GM12878 (cell line): Measurements from ENCODE around the gene HMBS. TPM values are rescaled to one million over a fixed set of nuclear protein-coding genes. Genes with fewer than 3 reads are reported as not detected.
A peak's percentile ranks its signal among the peaks of the same experiment; 100 is the strongest.

Experiments used
- ATAC-seq: fragments of 200-7000 bp; cut with Tn5 transposase; 3 replicates; pipeline ENCODE4 v1.9.1; 2020; ENCODE audit warnings: mild to moderate bottlenecking, moderate library complexity
- BruUV-seq: library from RNA; stranded (reverse); fragments of 400-500 nt; replicated peaks from 2 replicates; lab custom pipeline; 2021; lab: Mats Ljungman, UMichigan
- CTCF ChIA-PET: fragments of 300-600 bp; sonication (Branson Sonifier 250); formaldehyde crosslinking; extraction: SDS; loops from one replicate; lab custom pipeline; 2021; ENCODE audit warnings: inconsistent platforms; lab: Yijun Ruan, JAX
- POLR2A ChIA-PET: fragments of 350-600 bp; formaldehyde crosslinking; extraction: SDS; loops from one replicate; lab custom pipeline; 2021; ENCODE audit warnings: inconsistent platforms; lab: Charles Lee
- RAD21 ChIA-PET: fragments of 300-600 bp; sonication (Branson Sonifier 250); formaldehyde crosslinking; loops from one replicate; lab custom pipeline; 2023; ENCODE audit warnings: antibody characterized with exemption; ENCODE audit not compliant: unreplicated experiment; lab: Charles Lee
- SMC1A ChIA-PET: fragments of 300-600 bp; sonication (Branson Sonifier 250); formaldehyde crosslinking; loops from one replicate; lab custom pipeline; 2023; ENCODE audit not compliant: unreplicated experiment, uncharacterized antibody; lab: Charles Lee
- DNase-seq: peaks from one replicate; pipeline ENCODE4 v3.0.0-alpha.2; 2011; ENCODE audit warnings: low read depth, low spot score
- FAIRE-seq: peaks from 3 replicates; lab custom pipeline; 2011; peaks lifted over from hg19 to GRCh38; lab: Jason Lieb, UNC
- H2AFZ ChIP-seq: 2 replicates; pipeline ENCODE4 v1.6.0; 2011; ENCODE audit warnings: low read depth, low read length, control low read depth; ENCODE audit not compliant: control insufficient read depth
- H3K27ac ChIP-seq: 2 replicates; pipeline ENCODE4 v1.5.1; 2011; ENCODE audit warnings: control low read depth; ENCODE audit not compliant: control insufficient read depth, insufficient read depth
- H3K27me3 ChIP-seq, 2 experiments: replicated peaks in 1 of 2; 2 replicates each; pipeline versions ENCODE4 v1.6.0 to v1.6.1; 2011; ENCODE audit warnings: low read length in 1 of 2; ENCODE audit not compliant: control insufficient read depth in 2 of 2, insufficient read depth in 2 of 2
- H3K36me3 ChIP-seq, 2 experiments: 2 replicates each; pipeline ENCODE4 v1.5.1; 2011; ENCODE audit warnings: low read length in 1 of 2; ENCODE audit not compliant: control insufficient read depth in 2 of 2, insufficient read depth in 2 of 2
- H3K4me1 ChIP-seq: 2 replicates; pipeline ENCODE4 v1.6.1; 2011; ENCODE audit warnings: mild to moderate bottlenecking, low read length, moderate library complexity, mixed read lengths; ENCODE audit not compliant: control insufficient read depth, insufficient read depth
- H3K4me2 ChIP-seq: 2 replicates; pipeline ENCODE4 v1.6.0; 2011; ENCODE audit warnings: control low read depth; ENCODE audit not compliant: control insufficient read depth, insufficient read depth
- H3K4me3 ChIP-seq: fragments of 200-600 bp; sonication (generic); 2 replicates; pipeline ENCODE4 v1.5.1; 2016
- H3K79me2 ChIP-seq: 2 replicates; pipeline ENCODE4 v1.6.0; 2011; ENCODE audit warnings: low read length; ENCODE audit not compliant: control insufficient read depth, insufficient read depth
- H3K9ac ChIP-seq: 2 replicates; pipeline ENCODE4 v1.8.0; 2011; ENCODE audit warnings: low read length, control low read depth, mixed read lengths; ENCODE audit not compliant: control insufficient read depth, insufficient read depth
- H3K9me3 ChIP-seq: replicated peaks from 3 replicates; pipeline ENCODE4 v1.5.1; 2011; ENCODE audit warnings: mild to moderate bottlenecking, low read length; ENCODE audit not compliant: control insufficient read depth, insufficient read depth
- H4K20me1 ChIP-seq: 2 replicates; pipeline ENCODE4 v1.6.0; 2011; ENCODE audit not compliant: control insufficient read depth, insufficient read depth
- BHLHE40 ChIP-seq, 2 experiments: fragments of 450-650 bp in 1 of 2; IDR thresholded peaks; 2 replicates each; pipeline ENCODE4 v1.6.1; 2011 to 2017; ENCODE audit warnings: low read depth in 2 of 2, borderline replicate concordance in 1 of 2, improper control_type of control experiment in 1 of 2, low read length in 1 of 2, mild to moderate bottlenecking in 1 of 2
- CREB1 ChIP-seq: IDR thresholded peaks from 2 replicates; pipeline ENCODE4 v1.6.1; 2012; ENCODE audit warnings: low read depth, mild to moderate bottlenecking, inconsistent platforms
- CREM ChIP-seq: IDR thresholded peaks from 2 replicates; pipeline ENCODE4 v1.6.1; 2014; ENCODE audit warnings: antibody characterized with exemption, low read depth
- HDGF ChIP-seq: fragments of 450-650 bp; IDR thresholded peaks from 2 replicates; pipeline ENCODE4 v1.6.1; 2016; ENCODE audit warnings: antibody characterized with exemption
- MTA2 ChIP-seq: fragments of 450-650 bp; IDR thresholded peaks from 2 replicates; pipeline ENCODE4 v1.6.1; 2016; ENCODE audit warnings: low read depth, mild to moderate bottlenecking, moderate library complexity
- NFYA ChIP-seq: IDR thresholded peaks from 2 replicates; pipeline ENCODE4 v1.6.1; 2011; ENCODE audit warnings: low read depth, mild to moderate bottlenecking, low read length, improper control_type of control experiment, borderline replicate concordance
- PAX5 ChIP-seq: IDR thresholded peaks from 2 replicates; pipeline ENCODE4 v1.6.1; 2011; ENCODE audit warnings: low read depth, low read length, borderline replicate concordance
- POLR2AphosphoS5 ChIP-seq: IDR thresholded peaks from 2 replicates; pipeline ENCODE4 v1.6.1; 2011; ENCODE audit warnings: mild to moderate bottlenecking, low read length, inconsistent platforms
- POU2F2 ChIP-seq: IDR thresholded peaks from 3 replicates; pipeline ENCODE4 v1.6.1; 2011; ENCODE audit warnings: low read depth, mild to moderate bottlenecking, low read length, borderline replicate concordance
- RELA ChIP-seq: fragments of 450-650 bp; IDR thresholded peaks from 2 replicates; pipeline ENCODE4 v1.8.0; 2014; ENCODE audit warnings: borderline replicate concordance; ENCODE audit not compliant: partially characterized antibody
- RUNX3 ChIP-seq: IDR thresholded peaks from 2 replicates; pipeline ENCODE4 v1.6.1; 2012; ENCODE audit warnings: low read length, inconsistent platforms
- TARDBP ChIP-seq: IDR thresholded peaks from 2 replicates; pipeline ENCODE4 v1.6.1; 2016; ENCODE audit warnings: borderline replicate concordance
- TBL1XR1 ChIP-seq: IDR thresholded peaks from 2 replicates; pipeline ENCODE4 v1.6.1; 2012; ENCODE audit warnings: low read depth, low read length, improper control_type of control experiment
- TCF3 ChIP-seq: IDR thresholded peaks from 2 replicates; pipeline ENCODE4 v1.6.1; 2012; ENCODE audit warnings: low read depth, mild to moderate bottlenecking, low read length, borderline replicate concordance; ENCODE audit not compliant: insufficient read depth
- TCF7 ChIP-seq: IDR thresholded peaks from 2 replicates; pipeline ENCODE4 v1.6.1; 2014; ENCODE audit warnings: antibody characterized with exemption, borderline replicate concordance
- YY1 ChIP-seq: IDR thresholded peaks from 2 replicates; pipeline ENCODE4 v1.6.1; 2011; ENCODE audit warnings: low read depth, mild to moderate bottlenecking, low read length
- ZNF622 ChIP-seq: fragments of 450-650 bp; IDR thresholded peaks from 2 replicates; pipeline ENCODE4 v1.6.1; 2017; ENCODE audit warnings: mild to moderate bottlenecking, inconsistent platforms
- WGBS: methylation state at CpG from one replicate; pipeline ENCODE4 v1.1.6; 2016; ENCODE audit warnings: low lambda C conversion rate; ENCODE audit not compliant: insufficient replicate concordance, insufficient coverage; ENCODE audit errors: missing lambda C conversion rate; 5-methylcytosine and 5-hydroxymethylcytosine counted together
- in situ Hi-C: fragments of 300-500 bp; cut with MboI; formaldehyde crosslinking; loops from 9 replicates; pipeline ENCODE4 v1.14.3; 2018; ENCODE audit warnings: mixed read lengths
- intact Hi-C: fragments of 100-400 bp; cut with micrococcal nuclease; formaldehyde crosslinking; loops from one replicate; pipeline ENCODE4 v1.14.2; 2022; ENCODE audit not compliant: unreplicated experiment
- polyA plus RNA-seq, 11 experiments: library from polyadenylated mRNA; depleted of rRNA in 4 of 11; unstranded in 6 of 11; stranded (reverse) in 5 of 11; fragments of >200 nt; fragmentation: Nextera tagmentation in 4 of 11; fragmentation: Illumina TruSeq in 1 of 11; extraction: Ambion mirVana in 4 of 11; extraction: Trizol in 1 of 11; gene quantifications; 1 replicate in 1 of 11; 2 replicates in 10 of 11; pipeline versions ENCODE4 v1.2.1 to v1.2.3, GENCODE V29; 2011 to 2016; ENCODE audit warnings: inconsistent platforms in 2 of 11, missing spikeins in 2 of 11, low read depth in 1 of 11
- total RNA-seq, 4 experiments: library from RNA; depleted of rRNA in 3 of 4; stranded (reverse); fragments of >200 nt in 3 of 4; fragmentation: Illumina TruSeq in 1 of 4; extraction: Trizol in 1 of 4; gene quantifications; 2 replicates each; pipeline versions ENCODE4 v1.2.1 to v1.2.3, GENCODE V29; 2013 to 2021
- TF ChIP-seq, protein P1 (sequence below): fragments of 450-650 bp; IDR thresholded peaks from 2 replicates; pipeline ENCODE4 v1.6.1; 2016; ENCODE audit warnings: mild to moderate bottlenecking
- TF ChIP-seq, protein P2 (sequence below): fragments of 450-650 bp; formaldehyde crosslinking; IDR thresholded peaks from 2 replicates; pipeline ENCODE4 v1.4.0; 2020; ENCODE audit warnings: mild to moderate bottlenecking, moderate library complexity

HMBS gene
- total and polyA plus RNA-seq, 10 of the 15 experiments (the other 5 are each of a cell fraction or from before 2014, with no cell fraction given) = 17.7 to 96.7 (median 49.7) TPM

DNA sequence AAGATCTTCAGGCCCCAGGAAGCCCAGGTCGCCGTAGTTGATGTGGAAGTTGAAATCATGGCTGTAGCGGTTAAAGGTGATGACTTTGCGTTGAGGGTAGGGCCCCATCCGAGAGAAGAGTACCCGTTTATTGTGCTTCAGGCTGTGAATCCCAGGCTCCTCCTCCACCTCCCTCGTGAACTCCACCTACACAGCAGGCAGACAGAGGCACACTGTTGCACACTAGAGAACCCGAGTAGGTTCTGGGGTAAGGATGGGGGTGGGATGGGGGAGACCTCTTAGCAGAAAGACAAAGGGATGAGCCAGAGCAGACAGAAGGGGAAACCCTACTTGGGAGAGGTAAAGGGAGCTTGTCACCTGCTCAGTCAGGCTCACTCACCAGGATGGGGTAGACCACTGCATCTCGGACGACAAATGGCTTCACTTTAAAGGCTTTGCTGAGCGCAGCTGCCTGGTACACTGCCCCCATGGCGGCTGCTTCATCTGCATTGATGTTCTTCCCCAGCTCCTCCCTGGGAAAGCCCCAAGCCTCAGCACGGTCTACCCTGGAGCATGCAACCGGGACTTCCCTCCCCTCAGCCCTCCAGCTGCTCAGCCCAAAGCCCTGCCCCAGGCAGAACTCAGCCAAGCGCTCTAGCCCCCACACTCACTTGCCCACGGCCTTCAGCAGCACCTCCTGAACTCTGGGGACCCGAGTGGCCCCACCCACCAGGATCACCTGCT lies 33.1 kb upstream of the HMBS start:
- peak; percentile 88 for ATAC-seq
- H4K20me1 ChIP-seq = no peaks in the 10 kb centered on the region
- FAIRE-seq = peak; percentile 81
- peak overlapping the region; percentile 24; the same call in 1 of the 2 replicates for H3K9ac ChIP-seq
- 17% methylated on average over 17 of the region's 17 CpGs for WGBS
- peak overlapping the region; percentile 71 for H3K27ac ChIP-seq
- peak overlapping the region; percentile 43; the same call in 1 of the 2 replicates for H3K4me3 ChIP-seq
- H3K27me3 ChIP-seq = no peaks in the 10 kb centered on the region
- BruUV-seq = TSS peak; percentile 3
- peak; percentile 51 for DNase-seq
- intact Hi-C loops (no loop called here), in situ Hi-C loops (no loop called here)
- ChIA-PET CTCF (interaction anchor here (0.6 to 1.9 kb wide), 9 partner anchors 16 to 272 kb away, joined by 3 to 8 read pairs (median 4); partner anchors contain the start of genes RPS25, SLC37A4, TRAPPC4 and VPS11), POLR2A (interaction anchor here (0.6 to 2.3 kb wide), 14 partner anchors 9 to 138 kb away, joined by 3 to 14 read pairs (median 5); partner anchors contain the start of genes HMBS, RPS25, SLC37A4 and TRAPPC4), SMC1A (interaction anchor here (0.6 to 1.6 kb wide), 7 partner anchors 8 to 262 kb away, joined by 3 to 6 read pairs (median 4); partner anchors contain the start of genes CENATAC, SLC37A4 and VPS11), RAD21 (interaction anchor here (0.6 to 2.8 kb wide), 10 partner anchors 13 to 269 kb away, joined by 3 to 20 read pairs (median 4); partner anchors contain the start of genes HINFP, HMBS, RPS25 and SLC37A4)
- no peaks in the 10 kb centered on the region for H3K9me3 ChIP-seq
- peaks cover 33% of the 10 kb centered on the region for H3K79me2 ChIP-seq
- H2AFZ ChIP-seq = peak overlapping the region; percentile 9; the same call in 1 of the 2 replicates
- peaks cover 33% of the 10 kb centered on the region for H3K4me1 ChIP-seq
- peaks cover 42 to 43% of the 10 kb centered on the region in 2 experiments for H3K36me3 ChIP-seq
- peak overlapping the region; percentile 61 for H3K4me2 ChIP-seq
- TF ChIP-seq RELA (peak; percentile 98), TBL1XR1 (no peak), RUNX3 (peak; percentile 53; the same call in 1 of the 2 replicates), MTA2 (0 out of 2 replicates have a peak, but pooled peaks have one; percentile 27), CREM (0 out of 2 replicates have a peak, but pooled peaks have one; percentile 23), BHLHE40 (IDR thresholded peaks at IDR 0.05; ENCODE audit: borderline replicate concordance in 1 of 2, low read depth in 2 of 2, low read length in 1 of 2) (peak; percentile 58 to 83; a peak in 3 of 4 replicates), TCF3 (no peak), CREB1 (0 out of 2 replicates have a peak, but pooled peaks have one; percentile 30), TARDBP (no peak), PAX5 (peak; percentile 57; the same call in 1 of the 2 replicates), NFYA (no peak), POLR2AphosphoS5 (peak; percentile 78), POU2F2 (peak; percentile 63; the same call in 2 of the 3 replicates), HDGF (peak; percentile 76; the same call in 1 of the 2 replicates), ZNF622 (no peak), TCF7 (no peak), YY1 (peak; percentile 89)
- TF ChIP-seq, protein P1, sequence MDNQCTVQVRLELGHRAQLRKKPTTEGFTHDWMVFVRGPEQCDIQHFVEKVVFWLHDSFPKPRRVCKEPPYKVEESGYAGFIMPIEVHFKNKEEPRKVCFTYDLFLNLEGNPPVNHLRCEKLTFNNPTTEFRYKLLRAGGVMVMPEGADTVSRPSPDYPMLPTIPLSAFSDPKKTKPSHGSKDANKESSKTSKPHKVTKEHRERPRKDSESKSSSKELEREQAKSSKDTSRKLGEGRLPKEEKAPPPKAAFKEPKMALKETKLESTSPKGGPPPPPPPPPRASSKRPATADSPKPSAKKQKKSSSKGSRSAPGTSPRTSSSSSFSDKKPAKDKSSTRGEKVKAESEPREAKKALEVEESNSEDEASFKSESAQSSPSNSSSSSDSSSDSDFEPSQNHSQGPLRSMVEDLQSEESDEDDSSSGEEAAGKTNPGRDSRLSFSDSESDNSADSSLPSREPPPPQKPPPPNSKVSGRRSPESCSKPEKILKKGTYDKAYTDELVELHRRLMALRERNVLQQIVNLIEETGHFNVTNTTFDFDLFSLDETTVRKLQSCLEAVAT = peak; percentile 43; the same call in 1 of the 2 replicates
- TF ChIP-seq, protein P2, sequence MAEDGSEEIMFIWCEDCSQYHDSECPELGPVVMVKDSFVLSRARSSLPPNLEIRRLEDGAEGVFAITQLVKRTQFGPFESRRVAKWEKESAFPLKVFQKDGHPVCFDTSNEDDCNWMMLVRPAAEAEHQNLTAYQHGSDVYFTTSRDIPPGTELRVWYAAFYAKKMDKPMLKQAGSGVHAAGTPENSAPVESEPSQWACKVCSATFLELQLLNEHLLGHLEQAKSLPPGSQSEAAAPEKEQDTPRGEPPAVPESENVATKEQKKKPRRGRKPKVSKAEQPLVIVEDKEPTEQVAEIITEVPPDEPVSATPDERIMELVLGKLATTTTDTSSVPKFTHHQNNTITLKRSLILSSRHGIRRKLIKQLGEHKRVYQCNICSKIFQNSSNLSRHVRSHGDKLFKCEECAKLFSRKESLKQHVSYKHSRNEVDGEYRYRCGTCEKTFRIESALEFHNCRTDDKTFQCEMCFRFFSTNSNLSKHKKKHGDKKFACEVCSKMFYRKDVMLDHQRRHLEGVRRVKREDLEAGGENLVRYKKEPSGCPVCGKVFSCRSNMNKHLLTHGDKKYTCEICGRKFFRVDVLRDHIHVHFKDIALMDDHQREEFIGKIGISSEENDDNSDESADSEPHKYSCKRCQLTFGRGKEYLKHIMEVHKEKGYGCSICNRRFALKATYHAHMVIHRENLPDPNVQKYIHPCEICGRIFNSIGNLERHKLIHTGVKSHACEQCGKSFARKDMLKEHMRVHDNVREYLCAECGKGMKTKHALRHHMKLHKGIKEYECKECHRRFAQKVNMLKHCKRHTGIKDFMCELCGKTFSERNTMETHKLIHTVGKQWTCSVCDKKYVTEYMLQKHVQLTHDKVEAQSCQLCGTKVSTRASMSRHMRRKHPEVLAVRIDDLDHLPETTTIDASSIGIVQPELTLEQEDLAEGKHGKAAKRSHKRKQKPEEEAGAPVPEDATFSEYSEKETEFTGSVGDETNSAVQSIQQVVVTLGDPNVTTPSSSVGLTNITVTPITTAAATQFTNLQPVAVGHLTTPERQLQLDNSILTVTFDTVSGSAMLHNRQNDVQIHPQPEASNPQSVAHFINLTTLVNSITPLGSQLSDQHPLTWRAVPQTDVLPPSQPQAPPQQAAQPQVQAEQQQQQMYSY (CRISPR knock-in tag) = no peak
